K562 (cell line): ENCODE results near the gene ARL8A. TPM values are rescaled to one million over a fixed set of nuclear protein-coding genes. Genes with fewer than 3 reads are reported as not detected.

Experiments
- ATAC-seq: fragments of 200-7000 bp; cut with Tn5 transposase; 3 replicates; pipeline ENCODE4 v1.9.1; 2020; ENCODE audit warnings: moderate library complexity
- BruUV-seq: library from RNA; stranded (reverse); fragments of 400-500 nt; replicated peaks from 2 replicates; lab custom pipeline; 2021; lab: Mats Ljungman, UMichigan
- CTCF ChIA-PET: fragments of 300-600 bp; formaldehyde crosslinking; extraction: SDS; loops from one replicate; lab custom pipeline; 2021; ENCODE audit warnings: low intra/inter-chr PET ratio; lab: Yijun Ruan, JAX
- POLR2A ChIA-PET: fragments of 300-600, 350-650 bp; sonication (Branson Sonifier 250); formaldehyde crosslinking; extraction: SDS; loops from one replicate; lab custom pipeline; 2021; ENCODE audit warnings: antibody characterized with exemption, inconsistent platforms; lab: Yijun Ruan, JAX
- DNase-seq, 4 experiments: peaks; one replicate each; pipeline versions ENCODE4 v3.0.0 to v3.0.0-alpha.2; 2011 to 2018; ENCODE audit warnings: low spot score in 3 of 4, mixed read lengths in 3 of 4; ENCODE audit errors: extremely low read depth in 1 of 4
- FAIRE-seq: peaks from 2 replicates; lab custom pipeline; 2011; peaks lifted over from hg19 to GRCh38; lab: Jason Lieb, UNC
- H2AFZ ChIP-seq: 2 replicates; pipeline ENCODE4 v1.6.0; 2011; ENCODE audit warnings: low read depth, low read length, control low read depth, inconsistent platforms
- H3K27ac ChIP-seq: fragments of 200-600 bp; 3 replicates; pipeline ENCODE4 v1.8.0; 2011; ENCODE audit warnings: low read depth, mild to moderate bottlenecking, control low read depth, inconsistent platforms, low read length, moderate library complexity, mixed read lengths; ENCODE audit errors: extremely low read depth
- H3K27me3 ChIP-seq, 2 experiments: fragments of 300-600 bp in 1 of 2; 2 replicates in 1 of 2; 3 replicates in 1 of 2; pipeline versions ENCODE4 v1.6.0 to v1.8.0; 2011; ENCODE audit warnings: inconsistent platforms in 2 of 2, low read length in 2 of 2, mild to moderate bottlenecking in 1 of 2, mixed read lengths in 1 of 2, moderate library complexity in 1 of 2; ENCODE audit not compliant: control insufficient read depth in 2 of 2, insufficient read depth in 2 of 2
- H3K36me3 ChIP-seq: fragments of 300-600 bp; 3 replicates; pipeline ENCODE4 v1.8.0; 2011; ENCODE audit warnings: mild to moderate bottlenecking, low read length, inconsistent platforms; ENCODE audit not compliant: control insufficient read depth, insufficient read depth
- H3K4me1 ChIP-seq, 2 experiments: fragments of 200-600 bp in 1 of 2; replicated peaks in 1 of 2; 2 replicates in 1 of 2; 3 replicates in 1 of 2; pipeline versions ENCODE4 v1.5.1 to v1.8.0; 2011; ENCODE audit warnings: inconsistent platforms in 2 of 2, low read length in 2 of 2, mild to moderate bottlenecking in 1 of 2, mixed read lengths in 1 of 2, moderate library complexity in 1 of 2; ENCODE audit not compliant: control insufficient read depth in 2 of 2, insufficient read depth in 2 of 2
- H3K4me2 ChIP-seq: 2 replicates; pipeline ENCODE4 v1.6.1; 2011; ENCODE audit warnings: low read length, control low read depth, inconsistent platforms, mixed read lengths; ENCODE audit not compliant: insufficient read depth
- H3K4me3 ChIP-seq: fragments of 200-600 bp; sonication (generic), shearing (Covaris generic); 2 replicates; pipeline ENCODE4 v1.5.1; 2016; ENCODE audit warnings: control low read depth, inconsistent platforms
- H3K79me2 ChIP-seq: fragments of 200-600 bp; 3 replicates; pipeline ENCODE4 v1.8.0; 2011; ENCODE audit warnings: low read length, inconsistent platforms; ENCODE audit not compliant: control insufficient read depth, insufficient read depth
- H3K9ac ChIP-seq, 2 experiments: 2 replicates each; pipeline versions ENCODE4 v1.6.0 to v1.6.1; 2011; ENCODE audit warnings: low read depth in 2 of 2, low read length in 2 of 2, control low read depth in 1 of 2, inconsistent platforms in 1 of 2, mild to moderate bottlenecking in 1 of 2, mixed read lengths in 1 of 2; ENCODE audit not compliant: insufficient read depth in 1 of 2
- H3K9me1 ChIP-seq: one replicate; pipeline ENCODE4 v1.6.0; 2011; ENCODE audit warnings: inconsistent platforms, mild to moderate bottlenecking, low read length, moderate library complexity; ENCODE audit not compliant: control insufficient read depth, insufficient read depth
- H3K9me3 ChIP-seq: replicated peaks from 2 replicates; pipeline ENCODE4 v1.5.1; 2011; ENCODE audit warnings: low read depth, low read length, inconsistent platforms; ENCODE audit not compliant: control insufficient read depth, insufficient read depth
- H4K20me1 ChIP-seq: replicated peaks from 2 replicates; pipeline ENCODE4 v1.6.1; 2011; ENCODE audit warnings: low read length, inconsistent platforms, mixed read lengths; ENCODE audit not compliant: control insufficient read depth, insufficient read depth
- CLOCK ChIP-seq: fragments of 250-450 bp; sonication (Bioruptor Pico); IDR thresholded peaks from 2 replicates; pipeline ENCODE4 v1.4.0; 2020; ENCODE audit warnings: mild to moderate bottlenecking, moderate library complexity, borderline replicate concordance
- FOXP1 ChIP-seq: sonication (generic); formaldehyde crosslinking; IDR thresholded peaks from 2 replicates; pipeline ENCODE4 v1.8.0; 2022; ENCODE audit warnings: mild to moderate bottlenecking, missing genetic modification reagents
- MAFK ChIP-seq: IDR thresholded peaks from 2 replicates; pipeline ENCODE4 v1.6.1; 2011; ENCODE audit warnings: low read length, improper control_type of control experiment
- POLR2A ChIP-seq: fragments of 450-650 bp; conservative IDR thresholded peaks from 2 replicates; pipeline ENCODE4 v1.6.1; 2016
- POLR2AphosphoS2 ChIP-seq: IDR thresholded peaks from 2 replicates; pipeline ENCODE4 v1.6.1; 2012; ENCODE audit warnings: low read length, improper control_type of control experiment
- RBFOX2 ChIP-seq: fragments of 200-400 bp; formaldehyde crosslinking; IDR thresholded peaks from 2 replicates; pipeline ENCODE4 v1.6.1; 2017; ENCODE audit warnings: low read depth, mild to moderate bottlenecking, low read length, moderate library complexity
- SAP30 ChIP-seq: fragments of 200-600 bp; sonication (generic); IDR thresholded peaks from 2 replicates; pipeline ENCODE4 v1.6.1; 2012; ENCODE audit warnings: borderline replicate concordance, low read depth, mild to moderate bottlenecking, moderate library complexity, low read length, control low read depth, inconsistent platforms; ENCODE audit not compliant: insufficient read depth, poor library complexity, severe bottlenecking
- SUPT5H ChIP-seq: fragments of 450-650 bp; IDR thresholded peaks from 2 replicates; pipeline ENCODE4 v1.6.1; 2016
- ZNF175 ChIP-seq: fragments of 200-800 bp; sonication (Bioruptor generic); IDR thresholded peaks from 2 replicates; pipeline ENCODE4 v1.6.1; 2016; ENCODE audit warnings: low read depth, mild to moderate bottlenecking, missing genetic modification characterization, missing compliant biosample characterization
- ZNF41 ChIP-seq: fragments of 250-450 bp; sonication (Bioruptor Pico); conservative IDR thresholded peaks from 2 replicates; pipeline ENCODE4 v1.4.0; 2020; ENCODE audit warnings: mild to moderate bottlenecking
- WGBS: fragments of 100-300 bp; shearing (Covaris generic); methylation state at CpG from one replicate; pipeline ENCODE4 v1.1.6; 2016; ENCODE audit warnings: low coverage, mixed read lengths; ENCODE audit not compliant: insufficient coverage; ENCODE audit errors: missing lambda C conversion rate; 5-methylcytosine and 5-hydroxymethylcytosine counted together
- in situ Hi-C: fragments of 300-500 bp; cut with MboI; formaldehyde crosslinking; loops from 4 replicates; pipeline ENCODE4 v1.15.0; 2018; ENCODE audit warnings: inconsistent platforms, mixed read lengths
- intact Hi-C: fragments of 100-400 bp; cut with micrococcal nuclease; formaldehyde crosslinking; loops from 2 replicates; pipeline ENCODE4 v1.14.2; 2022
- polyA plus RNA-seq, 8 experiments: library from polyadenylated mRNA; depleted of rRNA in 4 of 8; stranded (reverse) in 5 of 8; unstranded in 3 of 8; fragments of >200 nt; fragmentation: Nextera tagmentation in 2 of 8; fragmentation: Illumina TruSeq in 1 of 8; extraction: Ambion mirVana in 2 of 8; extraction: Trizol in 1 of 8; gene quantifications; 2 replicates each; pipeline versions ENCODE4 v1.2.1 to v1.2.3, GENCODE V29; 2011 to 2014; ENCODE audit warnings: inconsistent platforms in 1 of 8, missing spikeins in 1 of 8
- total RNA-seq, 7 experiments: library from RNA; depleted of rRNA in 6 of 7; stranded (reverse); fragments of >200 nt in 6 of 7; fragmentation: Illumina TruSeq in 2 of 7; extraction: Trizol in 2 of 7; gene quantifications; 2 replicates each; pipeline versions ENCODE4 v1.2.1 to v1.2.3, GENCODE V29; 2011 to 2021; ENCODE audit warnings: low replicate concordance in 1 of 7

Gene ARL8A
- total and polyA plus RNA-seq, 9 of the 15 experiments (the other 6 are each of a cell fraction or from before 2014, with no cell fraction given): 0.17 to 27.3 (median 15.6) TPM

GRCh38 chr1:202133001-202133400 lies 11.5 kb downstream of the ARL8A start (continued):
- TF ChIP-seq CLOCK (CRISPR knock-in tag) (no peak), RBFOX2 (0 out of 2 replicates have a peak, but pooled peaks have one; percentile 26), ZNF41 (CRISPR knock-in tag) (no peak), MAFK (no peak), ZNF175 (CRISPR knock-in tag) (no peak)
- TF ChIP-seq, all 486 proteins: peak for 3

GRCh38 chr1:202131956-202132821 lies 12.3 kb downstream of the ARL8A start:
- Histone ChIP-seq H3K9ac (peak overlapping the region in 1 of 2 experiments; percentile 23; a peak in 1 of 4 replicates), H3K4me2 (no peak overlapping the region), H2AFZ (no peak overlapping the region), H3K4me3 (no peak overlapping the region), H3K36me3 (peaks cover 33% of the 10 kb centered on the region; the same call in 2 of the 3 replicates), H3K9me3 (no peaks in the 10 kb centered on the region), H3K27ac (no peak overlapping the region), H4K20me1 (peaks cover 7% of the 10 kb centered on the region), H3K79me2 (no peaks in the 10 kb centered on the region), H3K27me3 (peaks cover 3 to 15% of the 10 kb centered on the region in 2 experiments; a peak in 4 of 5 replicates), H3K4me1 (peaks cover 0 to 26% of the 10 kb centered on the region in 2 experiments; a peak in 2 of 5 replicates), H3K9me1 (no peaks in the 10 kb centered on the region)
- CTCF ChIA-PET: no interaction called here
- DNase-seq (no peak), ATAC-seq (no peak), FAIRE-seq (no peak)
- TF ChIP-seq POLR2A (0 out of 2 replicates have a peak, but pooled peaks have one; percentile 44), FOXP1 (CRISPR knock-in tag) (0 out of 2 replicates have a peak, but pooled peaks have one; percentile 10), POLR2AphosphoS2 (peak; percentile 40; the same call in 1 of the 2 replicates), SAP30 (no peak), SUPT5H (peak; percentile 39; the same call in 1 of the 2 replicates)
- in situ Hi-C loops (no loop called here), intact Hi-C loops (no loop called here)
- POLR2A ChIA-PET: interaction anchor here (0.6 to 2.1 kb wide), 9 partner anchors 11 to 295 kb away, joined by 3 to 9 read pairs (median 4); no protein-coding TSS in a partner anchor
- BruUV-seq: no TSS peak
- WGBS: 60% methylated on average over 11 of the region's 12 CpGs
